ENCODE results near the gene KCNB1.

Gene KCNB1

DNA sequence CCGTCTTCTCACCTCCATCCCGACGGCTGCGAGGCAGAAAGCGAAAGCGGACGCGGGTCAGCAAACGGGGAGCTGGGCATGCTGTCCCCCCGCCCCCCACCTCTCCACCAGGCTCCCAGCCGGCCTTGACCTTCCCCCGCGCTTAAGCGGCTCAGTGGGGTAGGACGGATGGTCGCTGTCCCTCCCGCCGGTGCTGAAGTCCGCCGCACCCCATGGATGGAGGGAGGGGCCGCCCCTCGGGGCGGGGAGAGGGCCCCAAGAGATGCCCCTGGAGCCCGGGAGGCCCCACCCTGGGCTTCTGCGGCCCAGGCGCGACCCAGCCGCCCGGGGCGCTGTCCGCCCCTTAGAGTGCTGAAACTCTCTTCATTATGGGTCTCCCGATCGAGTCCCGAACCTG is at the start of gene KCNB1:
Gene KCNB1 (minus strand): TSS at position 48 of the 397 bp plus-strand sequence. CDS start 188 bp downstream, outside the sequence.
- no peak for DNase-seq

- DNase-seq, result no peak
Observed at GRCh38 chr20:49529470-49529869, 47.0 kb upstream of the KCNB1 start.

DNA sequence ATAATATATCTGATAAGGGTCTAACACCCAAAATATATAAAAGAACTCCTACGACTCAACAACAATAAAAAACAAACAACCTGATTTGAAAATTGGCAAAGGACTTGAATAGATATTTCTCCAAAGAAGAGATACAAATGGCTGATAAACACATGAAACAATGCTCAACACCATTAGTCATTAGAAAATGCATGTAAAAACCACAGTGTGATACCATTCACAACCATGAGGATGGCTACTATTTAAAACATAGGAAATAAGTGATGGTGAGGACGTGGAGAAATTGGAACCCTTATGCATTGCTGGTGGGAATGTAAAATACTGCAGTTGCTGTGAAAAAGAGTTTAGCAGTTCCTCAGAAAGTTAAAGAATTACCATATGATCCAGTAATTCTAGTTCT is 44.1 kb upstream of the KCNB1 start:
- DNase-seq, result no peak

GRCh38 chr20:49526056-49526455 is 43.6 kb upstream of the KCNB1 start:
- no peak for DNase-seq

- DNase-seq, result no peak
Observed at GRCh38 chr20:49523767-49524360, 41.4 kb upstream of the KCNB1 start.

- no peak for DNase-seq
Observed at GRCh38 chr20:49521356-49521755, 38.9 kb upstream of the KCNB1 start.

DNA sequence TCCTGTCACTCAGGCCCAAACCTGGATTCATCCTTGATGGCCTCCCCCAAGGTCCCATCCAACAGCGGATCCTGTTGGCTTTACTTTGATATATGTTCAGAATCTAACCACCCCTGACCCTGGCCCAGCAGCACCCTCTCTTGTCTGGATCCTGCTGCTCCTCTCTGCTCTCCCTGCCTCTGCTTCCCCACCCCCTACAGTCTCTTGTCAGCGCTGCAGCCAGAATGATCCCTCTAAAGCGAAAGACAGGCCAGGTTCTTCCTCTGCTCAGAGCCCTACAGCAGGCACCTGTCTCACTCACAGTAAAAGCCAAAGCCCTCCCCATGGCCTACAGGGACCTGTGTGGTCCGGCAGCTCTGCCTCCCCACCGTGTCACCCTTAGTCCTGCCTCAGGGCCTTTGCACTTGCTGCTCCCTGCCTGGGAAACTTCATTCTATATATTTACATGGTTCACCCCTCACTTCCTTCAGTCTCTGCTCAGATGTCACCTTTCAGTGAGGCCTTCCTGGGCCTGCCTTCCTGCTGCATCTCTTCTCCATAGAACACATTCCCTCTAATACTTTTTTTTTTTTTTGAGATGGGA is 37.4 kb upstream of the KCNB1 start:
- no peak for DNase-seq

DNA sequence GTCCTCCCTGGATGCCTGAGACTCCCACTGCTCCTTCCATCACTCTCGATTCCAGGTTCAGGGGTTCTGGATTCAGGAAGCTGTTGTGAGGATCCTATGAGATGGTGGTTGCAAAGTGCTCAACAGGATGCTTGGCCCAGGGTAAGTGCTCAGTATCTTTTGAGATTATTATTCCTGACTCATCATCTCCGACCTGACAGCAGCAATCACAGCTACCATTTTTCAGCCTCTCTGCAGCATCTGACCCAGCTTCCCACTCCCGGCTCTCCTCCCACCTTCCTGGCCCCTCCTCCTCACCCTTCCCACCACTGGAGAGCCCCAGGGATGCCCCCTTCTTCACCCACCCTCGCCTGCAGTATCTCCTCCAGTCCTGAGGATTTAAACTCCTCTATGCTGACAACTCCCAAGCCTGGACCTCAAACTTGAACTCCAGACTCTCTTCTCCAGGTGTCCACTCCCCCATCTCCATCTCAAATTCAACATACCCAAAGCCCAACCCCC is 36.8 kb upstream of the KCNB1 start:
- no peak for DNase-seq

- DNase-seq, result no peak
Observed at GRCh38 chr20:49518576-49518975, 36.1 kb upstream of the KCNB1 start.

DNA sequence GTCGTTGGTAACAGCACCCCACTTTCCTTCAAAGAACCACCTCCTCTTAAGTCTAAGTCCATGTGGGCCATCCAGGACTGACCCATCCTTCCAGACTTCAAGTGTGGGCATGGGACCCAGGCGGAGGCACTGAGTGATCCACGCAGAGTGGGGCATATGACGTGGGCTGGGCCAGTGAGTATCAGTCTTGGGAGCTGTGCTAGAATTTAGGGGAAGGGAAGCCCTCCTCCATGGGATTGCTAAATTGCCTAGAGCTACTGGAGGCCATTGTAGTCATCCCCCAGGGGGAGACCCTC is 35.3 kb upstream of the KCNB1 start:
- no peak for DNase-seq

DNA sequence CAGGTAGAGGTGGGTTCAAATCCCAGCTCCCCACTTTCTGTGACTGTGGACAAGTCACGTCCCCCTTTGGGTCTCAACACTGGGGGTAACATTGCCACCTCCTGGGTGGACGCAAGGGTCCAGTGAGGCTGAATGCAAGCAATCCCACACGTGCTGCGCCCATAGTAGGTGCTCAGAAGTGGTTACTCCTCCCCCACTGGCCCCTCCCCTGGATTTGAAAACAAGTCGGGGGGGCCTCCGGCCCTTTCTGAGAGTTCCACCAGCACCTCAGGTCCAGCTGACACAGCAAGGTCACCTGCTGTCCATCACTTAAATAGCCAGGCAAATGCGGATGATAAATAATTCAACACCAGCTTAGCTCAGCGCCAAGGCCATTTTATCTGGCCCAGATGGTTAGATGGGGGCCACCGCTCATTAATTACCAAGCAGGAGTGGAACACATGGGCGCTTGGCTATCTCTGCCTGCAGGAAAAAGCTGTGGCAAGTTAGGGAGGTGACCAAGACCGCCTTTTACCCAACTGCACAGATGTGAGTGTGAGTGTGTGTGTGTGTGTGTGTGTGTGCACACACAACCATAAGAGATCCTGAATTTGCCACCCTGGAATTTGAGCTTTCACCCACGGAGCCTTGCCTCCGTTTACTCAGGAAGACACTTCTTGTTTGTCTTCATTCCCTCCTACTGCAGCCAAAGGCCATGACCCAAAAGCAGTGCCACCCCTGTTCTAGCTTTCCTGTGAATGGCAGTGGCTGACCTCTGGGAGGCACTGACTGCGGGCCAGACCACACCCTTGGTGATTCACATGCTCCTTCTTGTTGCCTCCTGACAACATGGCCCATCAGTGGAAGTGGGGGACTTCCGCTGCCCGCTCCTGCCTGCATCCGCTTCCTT is 34.7 kb upstream of the KCNB1 start:
- DNase-seq, result no peak

DNA sequence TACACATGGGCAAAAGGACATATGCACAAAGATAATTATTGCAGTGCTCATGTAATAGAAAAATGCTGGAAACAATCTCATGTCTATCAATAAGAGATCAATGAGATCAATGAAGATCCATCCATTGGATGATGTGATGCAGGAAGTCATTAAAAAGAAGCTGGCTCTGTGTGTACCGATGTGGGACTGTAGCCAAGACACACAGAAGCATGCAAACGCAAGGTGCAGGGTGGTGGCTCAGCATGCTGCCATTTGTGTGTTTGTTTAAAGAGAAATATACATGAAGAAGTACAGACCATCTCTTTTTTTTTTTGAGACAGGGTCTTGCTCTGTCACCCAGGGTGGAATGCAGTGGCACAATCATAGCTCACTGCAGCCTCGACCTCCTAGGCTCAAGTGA is 33.1 kb upstream of the KCNB1 start:
- DNase-seq, result no peak

DNA sequence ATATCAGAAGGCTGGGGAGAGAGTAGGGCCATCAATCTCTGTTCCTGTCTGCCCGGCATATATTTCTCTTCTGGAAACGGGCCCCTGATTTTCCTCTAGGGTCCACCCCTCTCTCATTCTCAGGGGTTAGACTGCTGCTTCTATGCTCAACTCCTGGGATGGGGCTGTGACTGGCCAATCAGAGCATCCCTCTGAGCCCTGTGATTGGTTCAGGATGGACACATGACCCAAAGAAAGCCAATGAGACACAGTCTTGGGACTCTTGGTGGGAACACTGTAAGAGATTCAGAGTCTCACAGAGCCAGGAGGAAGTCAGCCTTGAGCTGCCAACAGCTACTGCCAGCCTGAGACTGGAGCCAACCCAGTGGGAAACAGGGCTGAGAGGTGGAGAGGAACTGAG is 31.0 kb upstream of the KCNB1 start:
- no peak for DNase-seq

DNA sequence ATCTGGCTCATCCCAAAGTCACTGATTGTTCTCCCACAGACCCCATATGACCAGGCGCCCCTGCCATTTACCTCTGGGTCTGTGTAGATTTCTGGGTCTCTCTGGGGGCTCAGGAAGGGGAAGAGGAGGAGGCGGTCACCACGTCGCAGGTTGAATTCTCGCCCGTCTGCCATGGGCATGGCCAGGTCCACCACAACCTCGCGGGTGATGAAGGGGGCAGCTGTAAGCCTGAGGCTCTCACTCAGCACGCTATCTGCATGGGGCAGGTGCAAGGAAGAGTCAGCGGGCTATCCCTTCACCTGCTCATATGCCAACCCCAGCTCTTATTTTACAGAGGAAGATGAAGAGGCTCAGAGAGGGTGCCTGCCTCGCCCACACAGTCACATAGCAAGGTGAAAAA is 30.5 kb upstream of the KCNB1 start:
- DNase-seq, result no peak

DNA sequence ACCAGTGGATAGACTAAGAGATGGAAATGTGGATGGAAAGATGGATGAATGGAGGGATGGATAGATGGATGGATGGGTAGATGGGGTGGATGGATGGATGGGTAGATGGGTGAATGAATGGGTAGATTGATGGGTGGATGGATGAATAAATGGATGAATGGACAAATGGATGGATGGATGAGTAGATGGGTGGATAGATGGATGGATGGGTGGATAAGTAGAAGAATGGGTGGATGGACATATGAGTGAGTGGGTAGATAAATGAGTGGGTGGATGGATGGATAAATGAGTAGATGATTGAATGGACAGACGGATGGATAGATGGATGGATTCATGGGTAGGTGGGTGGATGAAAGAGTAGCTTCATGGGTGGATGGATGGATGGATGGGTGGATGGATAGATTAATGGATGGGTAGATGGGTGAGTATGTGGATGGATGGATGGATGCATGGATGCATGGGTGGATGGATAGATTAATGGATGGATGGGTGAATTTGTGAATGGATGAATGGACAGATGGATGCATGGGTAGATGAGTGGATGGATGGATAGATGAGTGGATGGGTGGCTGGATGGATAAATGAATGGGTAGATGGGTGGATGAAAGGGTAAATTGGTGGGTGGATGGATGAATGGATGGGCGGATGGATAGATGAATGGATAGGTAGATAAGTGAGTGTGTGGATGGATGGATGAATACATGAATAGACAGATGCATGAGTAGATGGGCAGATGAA is 29.5 kb upstream of the KCNB1 start:
- DNase-seq, result no peak

DNA sequence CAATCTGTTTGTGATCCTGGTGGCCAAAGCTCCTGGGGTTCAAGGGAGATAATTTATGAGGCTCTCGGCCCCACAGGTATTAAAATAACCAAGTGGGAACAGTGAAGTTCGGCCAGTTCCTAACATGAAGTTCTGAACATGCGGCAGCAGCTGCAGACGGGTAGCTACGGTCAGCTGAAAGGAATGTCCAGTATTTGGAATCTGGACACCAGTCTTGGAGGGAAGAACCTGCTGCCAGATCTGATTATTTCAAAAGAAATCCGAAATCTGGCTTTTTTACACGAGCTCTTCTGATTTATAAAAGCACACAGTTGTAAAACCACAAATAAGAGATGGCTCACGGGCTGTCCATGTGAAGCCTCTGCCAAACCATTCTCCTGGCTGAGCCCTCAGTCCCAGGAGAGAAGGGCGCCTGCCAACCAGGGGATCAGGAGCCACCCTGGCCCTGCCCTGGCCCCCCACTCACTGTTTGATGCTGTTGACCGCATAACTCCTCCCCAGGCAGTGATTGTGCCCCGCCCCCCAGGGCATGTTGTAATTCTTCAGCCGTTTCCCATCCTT is 28.2 kb upstream of the KCNB1 start:
- DNase-seq, result no peak

DNA sequence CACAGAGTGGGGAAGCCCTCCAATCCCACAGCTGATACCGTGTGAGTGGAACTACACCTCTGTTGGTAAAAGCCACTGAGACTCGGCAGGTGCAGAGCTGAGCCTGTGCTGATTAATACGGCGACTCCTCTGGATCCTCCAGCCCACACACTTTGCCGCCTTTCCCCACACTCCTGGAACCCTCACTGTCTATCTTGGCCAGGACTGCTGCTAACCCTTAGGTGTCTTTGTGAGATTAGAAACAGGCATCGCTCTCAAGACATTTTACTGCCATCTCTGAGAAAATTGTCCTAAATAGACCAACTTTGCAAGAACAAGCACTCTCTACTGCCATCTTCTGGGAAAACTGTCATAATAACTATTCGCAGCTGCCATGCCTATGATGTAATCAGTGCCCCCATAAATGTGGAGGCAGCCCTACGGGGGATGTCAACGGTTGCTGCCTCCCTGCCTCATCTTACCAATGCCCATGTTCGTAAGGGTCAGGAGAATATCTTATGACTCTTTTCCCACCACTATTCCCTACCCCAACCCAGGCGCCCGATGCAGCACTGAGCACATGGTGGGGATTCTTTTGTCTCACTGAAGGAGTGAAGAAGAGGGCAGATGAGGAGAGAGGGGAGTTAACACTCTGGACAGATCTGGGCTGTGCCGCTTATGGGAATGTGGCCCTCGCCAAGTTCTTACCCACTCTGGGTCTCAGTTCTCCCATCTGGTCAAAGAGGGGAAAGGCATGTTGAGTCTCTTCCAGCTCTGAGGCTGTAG is 26.1 kb upstream of the KCNB1 start:
- peak; percentile 68 for DNase-seq

DNA sequence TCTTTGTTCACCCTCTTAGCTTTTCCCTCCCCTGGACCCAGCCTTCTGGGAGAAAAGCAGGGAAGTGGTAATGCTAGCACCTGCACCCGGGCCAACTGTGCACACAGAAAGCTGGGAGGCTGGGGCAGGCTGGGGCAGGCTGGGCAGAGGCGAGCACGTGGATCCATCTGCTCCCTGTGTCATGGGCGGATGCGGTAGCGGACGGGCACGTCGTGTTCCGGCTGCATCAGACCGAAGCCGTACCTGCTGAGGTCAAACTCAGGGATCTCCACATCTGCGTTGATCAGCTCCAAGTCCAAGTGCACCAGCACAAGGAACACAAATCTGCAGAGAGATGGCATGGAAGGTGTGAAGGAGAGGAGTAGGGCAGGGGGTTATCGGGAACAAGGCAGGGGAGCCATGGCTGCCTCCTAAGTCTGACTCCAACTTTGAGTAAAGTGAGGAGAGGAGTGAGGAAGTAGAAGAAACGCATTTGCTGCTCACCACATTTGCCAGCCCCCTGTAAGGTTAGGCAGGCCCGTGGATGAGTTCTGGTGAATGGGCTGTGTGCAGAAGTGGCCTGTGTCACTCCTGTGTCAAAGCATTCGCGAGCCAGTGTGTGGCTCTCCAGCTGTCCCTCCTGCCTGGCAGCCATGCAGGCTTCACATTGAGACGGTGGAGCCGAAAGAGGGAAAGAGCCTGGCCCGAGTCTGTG is 25.4 kb upstream of the KCNB1 start:
- no peak for DNase-seq

DNA sequence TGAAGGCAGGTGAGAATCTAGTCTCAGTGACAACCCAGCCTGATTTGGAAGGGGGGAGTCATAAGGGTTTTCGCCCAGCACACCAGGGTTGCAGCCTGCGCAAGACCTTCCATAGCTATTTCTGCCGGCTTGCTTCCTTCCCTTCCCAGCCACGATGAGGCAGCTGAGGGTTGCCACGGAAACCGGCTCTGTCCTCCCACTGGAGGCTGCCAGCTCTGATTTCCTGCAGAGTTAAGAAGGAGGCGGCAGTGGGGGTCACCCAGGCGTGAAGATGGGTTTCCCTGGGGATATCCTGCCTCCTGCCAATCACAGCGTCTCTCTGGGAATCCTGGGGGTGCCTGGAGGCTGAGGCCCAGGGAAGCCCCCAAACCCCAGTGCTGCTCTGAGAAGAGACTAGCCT is 23.1 kb upstream of the KCNB1 start:
- DNase-seq, result no peak

DNA sequence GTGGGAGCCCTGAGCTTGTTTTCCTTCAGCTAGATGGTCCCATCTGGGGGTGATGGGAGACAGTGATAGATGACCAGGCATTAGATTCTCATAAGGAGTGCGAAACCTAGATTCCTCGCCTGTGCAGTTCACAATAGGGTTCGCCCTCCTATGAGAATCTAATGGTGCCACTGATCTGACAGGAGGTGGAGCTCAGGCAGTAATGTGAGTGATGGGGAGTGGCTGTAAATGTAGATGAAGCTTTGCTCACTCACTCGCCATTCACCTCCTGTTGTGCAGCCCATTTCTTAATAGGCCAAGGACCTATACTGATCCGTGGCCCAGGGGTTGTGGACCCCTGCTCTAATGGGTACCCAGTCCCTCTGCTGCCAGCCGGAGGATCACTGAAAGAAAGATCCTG is 20.7 kb upstream of the KCNB1 start:
- DNase-seq, result no peak

DNA sequence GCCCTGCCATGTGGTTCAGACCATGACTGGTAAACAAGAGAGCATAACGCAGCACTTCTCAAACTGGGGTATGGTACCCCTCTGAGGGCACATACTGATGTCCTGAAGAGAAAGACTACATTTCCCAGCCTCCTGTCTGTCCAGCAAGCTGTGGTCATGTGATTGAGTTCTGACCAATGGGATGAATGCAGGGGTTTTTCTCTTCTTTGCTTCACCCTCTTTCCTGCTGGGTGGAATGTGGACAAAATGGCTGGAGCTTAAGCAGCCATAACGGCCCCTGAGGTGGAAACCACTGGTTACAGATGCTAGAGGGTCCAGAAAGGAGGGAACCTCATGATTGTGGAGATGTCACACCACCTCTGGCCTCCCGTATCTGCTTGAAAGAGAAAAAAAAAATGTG is 19.4 kb upstream of the KCNB1 start:
- DNase-seq, result peak; percentile 6

DNA sequence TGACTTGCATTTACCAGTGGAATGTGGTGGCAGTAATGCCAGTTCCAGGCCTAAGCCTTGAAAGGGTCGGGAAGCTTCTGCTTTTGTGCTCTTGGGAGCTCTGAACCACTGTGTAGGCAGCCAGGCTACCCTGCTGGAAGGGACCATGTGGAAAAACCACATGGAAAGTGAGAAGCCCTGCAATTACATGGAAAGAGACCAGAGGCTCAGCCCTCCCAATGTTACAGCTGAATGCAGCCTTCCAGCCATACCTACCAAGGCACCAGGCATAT is 14.9 kb upstream of the KCNB1 start:
- DNase-seq, result no peak
